Sciatic nerve (tissue), 2 donors: ENCODE data around the gene PPOX. TPM values are rescaled to one million over a fixed set of nuclear protein-coding genes. Genes with fewer than 3 reads are reported as not detected.

Source experiments
- ATAC-seq: fragments of 200-7000 bp; cut with Tn5 transposase; one replicate; pipeline ENCODE4 v1.9.1; 2020; ENCODE audit warnings: mild to moderate bottlenecking, moderate library complexity
- DNase-seq: peaks from one replicate; pipeline ENCODE4 v3.0.0-alpha.2; 2020; ENCODE audit warnings: low spot score
- intact Hi-C: fragments of 100-400 bp; cut with DNase I; formaldehyde crosslinking; loops from one replicate; pipeline ENCODE4 v1.14.2; 2022
- total RNA-seq: library from RNA; stranded (reverse); fragmentation: NEBNext Ultra II Directional; extraction: Animal tissue kit (Norgen Biotek cat#: 25700); gene quantifications from one replicate; pipeline ENCODE4 v1.2.1, GENCODE V29; 2021
- donor health status: DM: no; HTN: no; CAD: no.
- donor health status: DM: no; HTN: no; CAD: no.

The PPOX gene
- total RNA-seq, 1 donor from 2014 or later: 25.0 TPM

DNA sequence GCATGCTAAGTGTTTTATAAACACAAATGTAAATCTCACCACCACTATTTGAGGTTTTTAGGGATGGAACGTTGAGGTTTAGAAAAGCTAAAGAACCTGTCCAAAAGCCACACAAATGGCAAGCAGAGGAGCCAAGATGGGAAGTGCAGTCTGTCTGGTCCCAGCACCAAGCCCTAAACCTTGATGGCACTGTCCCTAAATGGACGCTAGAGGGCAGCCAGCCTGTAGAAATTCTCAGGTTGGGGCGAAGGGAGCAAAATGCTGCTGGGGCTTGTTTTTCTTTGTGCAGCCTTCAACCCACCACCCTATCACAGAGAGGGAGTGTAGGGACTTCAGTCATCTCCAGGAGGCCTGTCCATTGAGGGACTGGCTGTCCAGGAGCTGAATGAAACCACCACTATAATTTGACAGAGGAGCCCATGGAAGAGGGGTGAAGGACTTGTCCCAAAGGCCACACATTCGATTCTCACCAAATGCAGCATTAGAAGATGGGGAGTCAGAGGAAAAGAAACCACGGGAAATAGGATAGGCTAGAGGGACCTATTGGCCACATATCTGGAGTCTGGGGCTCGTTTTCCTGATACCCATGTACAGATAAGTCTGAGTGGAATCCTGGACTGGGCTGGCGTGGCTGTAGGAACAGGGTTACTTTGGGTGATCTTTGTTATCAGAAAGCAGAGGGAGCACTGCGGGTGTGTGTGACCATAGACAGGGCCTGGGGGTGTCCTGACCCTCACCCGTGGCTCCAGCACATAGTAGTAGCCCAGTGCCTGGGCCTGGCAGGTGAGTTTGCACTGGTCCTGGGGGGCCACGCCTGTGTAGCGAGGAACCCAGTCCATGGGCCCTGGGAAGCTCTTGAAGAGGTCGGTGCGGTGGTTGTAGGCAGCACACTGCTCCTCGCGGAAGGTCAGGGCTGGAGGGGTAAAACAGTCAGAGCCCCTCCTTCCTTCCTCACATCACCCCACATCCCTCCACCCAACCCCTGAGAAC, 26.5 kb downstream of the PPOX start:
- DNase-seq: peak; percentile 82

DNA sequence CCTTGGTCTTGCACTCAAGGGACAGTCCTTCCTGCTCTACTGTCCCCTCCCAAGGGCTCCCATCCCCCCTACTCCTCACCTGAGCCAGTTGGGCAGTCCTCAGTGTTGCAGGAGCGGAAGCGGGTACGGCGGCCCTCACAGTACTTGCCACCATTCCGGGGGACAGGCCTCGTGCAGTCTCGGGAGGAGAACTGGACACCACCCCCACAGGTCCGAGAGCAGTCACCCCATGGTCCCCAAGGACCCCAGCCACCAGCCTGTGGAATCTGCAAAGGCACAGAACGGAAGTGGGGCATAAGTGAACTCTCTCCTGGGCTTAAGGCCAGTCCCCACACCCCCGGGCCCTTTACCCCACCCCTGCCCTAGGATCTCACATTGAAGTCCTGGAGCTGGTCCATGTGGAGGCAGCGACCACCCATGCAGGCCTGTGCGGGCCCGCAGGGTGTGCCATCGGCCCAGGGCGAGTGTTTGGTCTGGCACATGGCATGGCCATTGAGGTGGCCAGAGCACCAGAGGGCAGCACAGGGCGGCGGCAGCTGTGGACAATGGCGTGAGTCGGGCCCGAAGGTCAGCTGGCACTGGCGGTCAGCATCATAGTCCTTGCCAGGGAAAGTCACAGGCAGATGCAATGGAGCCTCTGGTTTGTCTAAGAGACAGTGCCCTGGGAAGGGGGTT, 27.5 kb downstream of the PPOX start:
- intact Hi-C loops: loop anchor here (10.0 kb wide), 1 partner anchor 191 kb away; no protein-coding TSS in a partner anchor
- ATAC-seq (peak; percentile 5), DNase-seq (peak; percentile 73)

More for the DNA sequence above, 26.5 kb downstream of the PPOX start:
- peak; percentile 70 for ATAC-seq
- intact Hi-C loops: loop anchor here (10.0 kb wide), 1 partner anchor 192 kb away; no protein-coding TSS in a partner anchor

DNA sequence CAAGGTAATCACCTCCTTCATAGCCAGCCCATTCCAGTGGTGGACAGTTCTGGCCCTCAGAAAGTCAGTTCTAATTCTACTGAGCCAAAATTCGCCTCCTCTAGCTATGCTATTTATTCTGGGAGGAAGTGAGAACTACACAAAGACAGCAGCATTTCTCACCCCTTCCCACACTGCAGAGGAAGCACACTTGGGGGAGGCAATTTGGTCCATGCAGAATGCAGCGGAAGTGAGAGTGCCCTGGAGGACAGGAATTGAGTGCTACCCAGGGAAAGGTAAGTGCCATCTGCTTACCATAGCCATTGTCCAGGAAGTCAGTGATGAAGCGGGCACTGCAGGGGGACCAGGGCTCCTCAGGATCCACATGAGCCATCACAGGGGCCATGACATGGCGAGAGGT, 28.9 kb downstream of the PPOX start:
- intact Hi-C loops: loop anchor here (10.0 kb wide), 1 partner anchor 190 kb away; no protein-coding TSS in a partner anchor
- no peak for DNase-seq
- no peak for ATAC-seq

DNA sequence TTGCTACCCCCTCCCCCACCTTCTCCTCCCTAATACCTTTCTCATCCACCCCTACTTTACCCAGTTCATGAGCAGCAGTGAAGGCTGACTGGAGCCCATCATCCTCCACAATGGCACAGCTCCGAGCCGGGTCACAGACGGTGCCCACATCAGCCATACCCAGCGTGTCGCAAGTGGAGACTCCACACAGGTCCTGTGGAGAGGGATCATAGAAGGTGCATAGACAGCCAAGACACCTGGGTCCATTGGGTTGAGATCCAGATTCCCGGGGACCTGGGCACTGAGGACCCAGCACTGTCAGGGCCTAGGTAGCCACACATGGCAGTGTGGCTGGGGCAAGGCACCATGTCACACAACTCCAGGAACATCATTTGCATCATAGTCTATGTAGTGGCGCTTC, 29.9 kb downstream of the PPOX start:
- ATAC-seq (no peak), DNase-seq (no peak)
- intact Hi-C loops: loop anchor here (10.0 kb wide), 1 partner anchor 189 kb away; no protein-coding TSS in a partner anchor

DNA sequence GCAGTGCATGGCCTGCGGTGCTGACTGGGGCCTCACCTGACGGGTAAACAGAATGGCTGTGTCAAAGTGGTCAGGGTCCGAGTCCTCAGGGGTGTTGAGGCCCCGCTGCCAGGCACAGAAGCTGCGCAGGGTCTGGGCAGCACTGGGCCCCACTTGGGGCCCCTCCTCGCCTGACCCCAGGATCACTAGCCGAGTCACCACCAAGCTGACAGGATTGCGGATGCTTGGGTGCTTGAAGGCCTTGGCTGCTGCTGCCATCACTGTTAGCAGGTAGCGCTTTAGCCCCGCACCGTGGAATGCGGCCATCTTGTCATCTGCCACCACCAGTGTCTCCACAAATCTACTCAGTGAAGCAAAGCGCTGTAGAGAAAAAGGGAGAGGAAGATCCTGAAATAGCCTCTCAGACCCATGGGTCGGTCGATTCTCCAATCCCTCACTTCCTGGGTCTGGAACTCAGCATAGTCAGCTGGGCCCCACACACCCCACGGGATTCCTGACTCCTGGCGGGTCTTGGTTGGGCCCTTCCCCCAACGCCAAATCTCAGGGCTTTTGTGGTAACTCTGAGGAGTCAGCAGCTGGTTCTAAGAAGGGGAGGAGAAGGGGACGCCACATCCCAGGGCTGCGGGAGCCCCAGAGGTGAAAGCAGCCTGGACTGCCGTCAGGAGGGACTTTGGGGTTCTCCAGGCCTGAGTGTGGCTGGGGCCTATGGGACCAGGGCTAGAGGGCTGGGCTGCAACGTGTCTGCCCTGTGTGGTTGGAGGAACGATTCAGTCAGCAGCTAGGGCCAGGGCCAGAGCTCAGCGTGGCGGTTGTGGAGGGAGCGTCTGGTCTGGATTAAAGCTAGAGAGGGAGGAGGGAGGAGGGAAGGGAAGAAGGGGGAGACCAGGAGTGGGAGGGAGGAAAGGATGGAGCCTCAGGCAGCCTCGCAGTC, 30.6 kb downstream of the PPOX start:
- intact Hi-C loops: loop anchor here (10.0 kb wide), 1 partner anchor 188 kb away; no protein-coding TSS in a partner anchor
- DNase-seq: peak; percentile 80
- peak; percentile 23 for ATAC-seq

DNA sequence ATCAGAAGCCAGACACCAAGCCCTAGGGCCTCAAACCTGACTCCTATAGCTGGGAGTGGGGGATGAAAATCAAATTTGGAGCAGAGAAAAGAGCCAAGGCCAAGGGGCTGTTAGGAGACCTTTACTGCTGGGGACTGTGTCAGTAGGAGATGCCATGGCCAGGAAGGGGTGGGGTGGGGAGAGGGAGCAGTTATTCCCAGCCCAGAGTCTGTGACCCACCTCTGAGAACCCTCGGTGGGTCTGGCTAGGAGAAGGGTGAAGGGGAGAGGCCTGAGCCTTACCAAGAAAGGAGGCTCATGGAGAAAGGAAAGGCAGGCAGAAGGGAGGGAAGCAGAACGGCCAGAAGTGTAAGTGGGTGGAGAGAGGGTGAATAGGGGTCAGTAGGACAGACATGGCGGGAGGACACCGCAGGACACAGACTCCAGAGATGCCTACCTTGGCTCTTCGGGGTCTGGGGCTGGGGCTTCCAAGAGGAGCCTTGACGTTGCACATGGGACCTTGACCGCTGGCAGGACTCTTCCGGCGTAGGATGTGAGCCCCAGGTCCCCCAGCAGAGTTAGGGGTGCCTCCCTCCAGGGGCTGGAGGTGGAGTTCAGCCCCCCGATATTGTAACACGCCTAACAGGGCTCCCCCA, 31.5 kb downstream of the PPOX start:
- intact Hi-C loops: loop anchor here (10.0 kb wide), 1 partner anchor 187 kb away; no protein-coding TSS in a partner anchor
- DNase-seq (no peak), ATAC-seq (no peak)

DNA sequence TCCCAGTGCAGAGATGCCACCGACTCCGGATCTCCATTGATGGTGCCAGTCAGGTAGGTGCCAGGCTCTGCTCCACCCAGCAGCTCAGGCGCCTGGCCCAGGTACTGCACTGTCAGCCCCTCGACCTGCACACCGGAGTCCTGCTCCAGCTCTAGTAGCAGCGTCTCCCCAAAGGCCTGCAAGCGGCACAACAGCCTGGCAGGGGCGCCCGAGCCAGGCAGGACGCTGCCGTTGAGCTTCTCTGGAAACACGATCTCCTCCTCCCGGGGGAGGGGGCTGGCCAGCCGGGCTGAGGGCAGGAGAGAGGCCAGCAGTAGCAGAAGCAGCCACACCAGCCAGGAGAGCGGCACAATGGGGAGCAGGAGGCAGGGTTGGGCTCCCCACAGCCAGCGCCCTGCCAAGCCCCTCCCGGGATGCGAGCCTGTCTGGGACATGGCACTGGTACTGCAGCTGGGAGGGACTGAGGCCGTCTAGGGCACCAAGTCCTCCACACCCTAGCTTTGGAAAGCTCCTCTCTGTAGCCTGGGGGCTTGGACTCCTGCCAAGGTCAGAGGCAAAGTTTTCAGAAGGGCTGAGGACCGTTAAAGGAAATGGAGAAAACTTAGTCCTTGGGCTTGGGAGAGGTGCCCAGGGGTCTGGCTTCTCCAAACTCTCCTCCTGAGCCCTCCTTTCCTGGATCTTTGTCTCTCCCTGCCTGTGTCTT, 32.1 kb downstream of the PPOX start:
- intact Hi-C loops: loop anchor here (10.0 kb wide), 1 partner anchor 186 kb away; no protein-coding TSS in a partner anchor
- peak; percentile 68 for DNase-seq
- no peak for ATAC-seq

DNA sequence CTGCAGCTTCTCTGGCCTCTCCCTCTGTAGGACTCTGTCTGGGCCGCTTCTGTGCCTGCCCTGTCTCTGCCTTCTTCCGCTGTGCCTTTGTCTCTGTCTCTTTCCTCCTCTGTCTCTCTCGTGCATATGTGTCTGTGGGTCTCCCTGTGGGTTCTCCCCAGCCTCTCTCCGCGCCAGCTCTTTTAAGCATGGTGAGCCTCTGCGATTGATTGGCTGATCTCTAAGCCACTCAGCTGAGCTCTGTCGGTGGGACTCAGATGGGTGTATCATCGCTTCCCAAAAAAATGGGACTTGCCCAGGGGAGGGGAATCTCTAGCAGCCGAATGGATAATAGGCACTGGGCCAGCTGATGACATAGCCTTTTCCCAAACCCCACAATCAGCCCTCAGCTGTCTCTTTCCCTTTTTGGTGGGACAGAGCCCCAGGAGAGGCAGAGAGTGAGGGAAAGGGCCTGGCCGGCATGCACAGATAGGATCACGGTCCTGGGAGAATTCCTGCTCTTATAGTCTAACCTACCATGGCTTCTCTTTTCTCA, 32.7 kb downstream of the PPOX start, which contains the start of gene ADAMTS4:
Gene ADAMTS4 (minus strand): TSS at position 158 of the 535 bp plus-strand sequence. CDS start 427 bp downstream, outside the sequence.
- intact Hi-C loops: loop anchor here (10.0 kb wide), 1 partner anchor 186 kb away; no protein-coding TSS in a partner anchor

DNA sequence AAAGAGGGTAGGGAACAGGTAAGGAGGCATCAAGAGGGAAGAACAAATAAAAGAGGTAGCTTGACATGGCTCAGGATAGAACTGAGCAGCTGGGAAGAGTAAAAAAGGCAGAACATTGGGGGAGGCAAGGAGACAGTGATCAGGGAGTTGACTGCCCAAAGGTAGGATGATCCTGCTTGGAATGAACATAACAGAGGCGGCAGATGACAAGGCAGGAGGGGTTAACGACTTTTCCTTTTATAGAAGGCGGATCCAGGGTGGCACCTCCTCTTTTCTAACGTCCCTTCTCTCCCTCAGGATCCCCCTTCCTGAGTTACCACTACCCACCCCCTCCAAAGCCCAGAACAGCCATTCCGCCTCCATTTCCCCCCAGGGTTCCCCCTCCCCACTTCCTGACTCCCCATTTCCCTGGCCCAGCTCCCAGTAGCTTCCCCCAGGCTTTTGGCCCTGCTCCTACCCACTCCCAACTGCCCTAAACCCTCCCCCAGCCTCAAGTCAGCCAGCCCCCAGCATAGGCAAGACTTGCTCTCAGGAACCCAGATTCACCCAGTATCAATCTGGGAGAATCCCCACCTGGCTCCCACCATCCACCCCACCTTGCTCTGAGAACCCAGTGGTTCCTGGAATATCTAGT, 33.4 kb downstream of the PPOX start:
- DNase-seq (peak; percentile 67), ATAC-seq (no peak)
- intact Hi-C loops: loop anchor here (10.0 kb wide), 1 partner anchor 185 kb away; no protein-coding TSS in a partner anchor

More for the DNA sequence above, 32.7 kb downstream of the PPOX start, which contains the start of gene ADAMTS4:
- DNase-seq (peak; percentile 72), ATAC-seq (peak; percentile 6)

DNA sequence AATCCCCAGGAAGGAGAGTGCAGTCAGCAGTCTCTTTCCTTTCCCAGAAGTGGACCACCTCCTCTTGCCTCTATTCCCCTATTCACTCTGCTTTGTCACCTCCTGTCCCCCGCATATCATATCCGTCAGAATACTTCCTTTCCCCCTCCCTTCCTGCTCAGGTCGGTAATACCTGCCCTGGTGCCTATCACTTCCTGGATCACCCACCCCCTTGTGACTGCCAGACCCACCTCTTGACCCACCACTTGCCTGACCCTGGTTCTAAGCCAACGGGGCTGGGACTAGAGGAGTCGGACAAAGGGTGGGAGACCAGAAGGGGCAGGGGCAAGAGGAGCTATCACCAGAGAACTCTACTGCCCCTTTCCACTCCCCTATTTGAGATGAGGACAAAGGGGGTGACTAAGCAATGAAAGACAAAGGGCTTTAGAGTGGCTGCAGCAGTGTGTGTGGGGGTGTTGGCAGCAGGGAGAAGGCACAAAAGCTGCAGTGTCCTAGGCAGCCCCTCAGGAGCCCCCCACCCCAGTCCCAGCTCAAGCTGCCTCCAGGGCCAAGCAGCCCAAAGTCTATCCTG, 34.3 kb downstream of the PPOX start:
- DNase-seq: no peak
- peak; percentile 0 for ATAC-seq
- intact Hi-C loops: no loop called here

DNA sequence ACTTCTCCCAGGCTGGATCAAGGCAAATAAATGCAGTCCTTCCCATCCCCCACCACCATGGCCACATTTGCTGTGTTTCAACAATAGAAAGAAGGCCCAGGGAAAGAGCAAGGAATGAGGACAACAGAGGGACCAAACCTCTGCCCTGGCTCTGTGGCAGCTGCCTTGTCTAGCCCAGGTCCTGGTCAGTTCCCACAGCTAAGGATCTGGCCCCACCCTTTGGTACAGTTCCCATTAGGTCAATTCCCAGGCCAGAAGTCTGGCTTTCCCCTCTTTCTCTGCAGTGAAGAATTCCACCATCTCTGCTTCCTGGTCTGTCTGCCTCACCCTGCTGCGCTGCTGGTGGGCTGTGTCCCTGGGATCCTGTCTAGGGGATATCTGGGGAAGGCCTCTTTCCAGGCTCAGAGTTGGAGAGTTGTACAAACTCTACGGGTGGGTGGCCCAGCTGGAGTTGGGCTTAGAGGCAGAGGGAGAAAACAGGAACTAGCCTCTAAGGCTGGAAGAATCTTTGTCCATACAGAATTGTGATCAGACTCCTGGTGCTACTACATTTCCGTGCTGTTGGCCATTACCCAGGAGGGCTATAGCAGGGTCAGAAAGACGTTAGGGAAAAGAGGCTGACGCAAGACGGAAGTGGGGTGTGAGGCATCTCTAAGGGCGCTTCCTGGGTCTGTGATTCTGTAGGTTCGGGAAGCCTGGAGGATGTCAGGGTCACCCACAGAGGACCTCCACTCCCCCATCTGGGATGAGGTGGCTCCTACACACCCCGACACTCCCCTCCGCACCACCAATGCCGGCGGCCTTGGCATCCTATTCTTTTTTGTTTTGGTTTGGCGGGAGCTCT, 35.0 kb downstream of the PPOX start:
- DNase-seq: peak; percentile 78
- intact Hi-C loops: no loop called here

DNA sequence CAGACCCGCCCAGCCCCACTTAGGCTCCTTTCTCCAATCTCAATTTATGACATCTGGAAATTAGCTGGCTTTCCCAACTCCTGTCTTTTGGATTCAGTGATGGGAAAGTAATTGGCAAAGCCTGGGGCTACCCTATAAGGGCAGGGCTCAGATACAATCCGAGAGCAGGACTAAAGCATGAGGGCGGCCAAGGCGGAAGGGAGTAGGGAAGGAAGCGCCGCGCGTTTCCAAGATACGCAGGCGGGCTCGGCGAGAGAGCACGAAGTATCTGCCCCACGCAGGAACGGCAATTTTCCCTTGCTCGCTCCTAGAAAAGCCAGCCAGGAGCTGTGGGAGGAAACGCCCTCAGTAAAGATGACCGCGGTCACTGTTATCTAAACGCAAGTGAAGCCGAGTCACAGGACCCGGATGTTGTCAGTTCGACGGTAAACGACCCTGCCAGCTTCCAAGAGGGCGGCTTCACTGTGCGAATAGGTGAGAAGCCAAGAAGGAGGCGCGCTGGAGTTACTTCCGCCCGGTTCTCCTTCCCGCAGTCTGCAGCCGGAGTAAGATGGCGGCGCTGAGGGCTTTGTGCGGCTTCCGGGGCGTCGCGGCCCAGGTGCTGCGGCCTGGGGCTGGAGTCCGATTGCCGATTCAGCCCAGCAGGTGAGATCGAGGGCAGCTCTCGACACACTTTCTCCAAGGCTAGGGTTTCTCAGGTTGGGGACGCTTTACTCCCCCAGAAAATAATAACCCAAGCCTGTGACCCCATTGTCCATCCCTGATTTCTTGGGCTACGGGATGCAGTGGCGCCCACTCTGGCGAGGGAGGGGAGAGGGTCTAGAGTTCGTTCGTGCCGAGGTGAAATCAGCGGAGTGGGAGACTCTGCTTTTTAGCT, 35.8 kb downstream of the PPOX start, which contains the start of gene NDUFS2:
Gene NDUFS2 (plus strand): TSS at position 532 of the 877 bp plus-strand sequence. CDS start 19 bp downstream, at position 551.
- intact Hi-C loops: no loop called here
- ATAC-seq: peak; percentile 95
- DNase-seq: peak; percentile 98

More for the DNA sequence above, 35.0 kb downstream of the PPOX start:
- peak; percentile 66 for ATAC-seq

DNA sequence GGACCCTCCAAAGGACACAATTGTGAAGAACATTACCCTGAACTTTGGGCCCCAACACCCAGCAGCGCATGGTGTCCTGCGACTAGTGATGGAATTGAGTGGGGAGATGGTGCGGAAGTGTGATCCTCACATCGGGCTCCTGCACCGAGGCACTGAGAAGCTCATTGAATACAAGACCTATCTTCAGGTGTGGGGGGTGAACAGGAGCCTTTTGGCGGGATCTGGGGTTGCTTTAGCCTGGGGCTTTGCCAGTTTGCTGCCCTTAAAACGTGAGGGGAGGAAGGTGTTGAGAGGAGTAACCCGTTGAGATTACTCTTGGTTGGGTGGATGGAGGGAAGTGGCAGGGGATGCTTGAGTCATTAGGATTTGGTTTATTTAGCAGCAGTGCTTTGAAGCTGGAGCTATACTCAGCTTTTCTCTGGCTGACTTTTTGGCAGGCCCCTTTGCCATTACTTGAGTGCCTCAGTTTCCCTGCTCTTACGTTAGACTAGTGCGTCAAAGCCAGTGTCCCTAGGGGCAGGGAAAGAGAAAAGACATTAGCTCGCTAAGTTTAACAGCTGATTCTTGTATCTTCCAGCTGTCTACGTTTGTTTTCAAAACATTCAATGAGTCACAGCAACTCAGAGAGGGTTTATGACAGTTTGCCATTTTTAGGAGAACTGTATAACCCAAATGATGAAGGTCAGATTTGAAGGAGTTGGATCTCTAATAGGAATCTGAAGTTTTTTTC, 40.4 kb downstream of the PPOX start:
- intact Hi-C loops: no loop called here
- DNase-seq: no peak

More for the DNA sequence above, 40.4 kb downstream of the PPOX start:
- ATAC-seq: no peak
